OCI-LY3 (cell line): Measurements from ENCODE around the gene SHCBP1L.

Source experiments
- H2AFZ ChIP-seq: fragments of 200-600, 300-600 bp; shearing (Covaris generic); 2 replicates; pipeline ENCODE4 v1.6.0; 2014; ENCODE audit warnings: antibody characterized with exemption, low read depth, low read length
- H3K27ac ChIP-seq: fragments of 200-600, 300-600 bp; sonication (generic); 2 replicates; pipeline ENCODE4 v1.5.1; 2014; ENCODE audit warnings: mild to moderate bottlenecking, low read length, moderate library complexity, mixed read lengths
- H3K27me3 ChIP-seq: fragments of 200-600, 300-600 bp; sonication (generic); 2 replicates; pipeline ENCODE4 v1.6.1; 2014; ENCODE audit warnings: low read depth, low read length, mixed read lengths
- H3K36me3 ChIP-seq: fragments of 200-600, 300-600 bp; sonication (generic); replicated peaks from 2 replicates; pipeline ENCODE3; 2014; ENCODE audit warnings: low read depth, low read length, mixed read lengths
- H3K4me1 ChIP-seq: fragments of 300-600, 200-600 bp; sonication (generic); 2 replicates; pipeline ENCODE4 v1.6.1; 2014; ENCODE audit warnings: low read length, mixed read lengths
- H3K4me2 ChIP-seq: fragments of 200-600, 300-600 bp; sonication (generic); 2 replicates; pipeline ENCODE4 v1.6.1; 2014; ENCODE audit warnings: low read length, mixed read lengths
- H3K4me3 ChIP-seq: fragments of 300-600, 200-600 bp; sonication (generic); 2 replicates; pipeline ENCODE4 v1.5.1; 2014; ENCODE audit warnings: antibody characterized with exemption, mild to moderate bottlenecking, low read length, moderate library complexity
- H3K79me2 ChIP-seq: fragments of 300-600, 200-600 bp; shearing (Covaris generic); 2 replicates; pipeline ENCODE4 v1.6.1; 2014; ENCODE audit warnings: mild to moderate bottlenecking, low read length, mixed read lengths
- H3K9ac ChIP-seq: fragments of 300-600, 200-600 bp; shearing (Covaris generic); 2 replicates; pipeline ENCODE4 v1.6.0; 2014; ENCODE audit warnings: mild to moderate bottlenecking, low read length, moderate library complexity
- H3K9me3 ChIP-seq: fragments of 200-600, 300-600 bp; shearing (Covaris generic); 2 replicates; pipeline ENCODE4 v1.6.1; 2014; ENCODE audit warnings: low read length, mixed read lengths; ENCODE audit not compliant: insufficient read depth
- H4K20me1 ChIP-seq: fragments of 200-600, 300-600 bp; sonication (generic); 2 replicates; pipeline ENCODE4 v1.6.1; 2016; ENCODE audit warnings: low read length, mixed read lengths; ENCODE audit not compliant: insufficient read depth
- EZH2phosphoT487 ChIP-seq: fragments of 200-600 bp; shearing (Covaris generic); IDR thresholded peaks from 2 replicates; pipeline ENCODE4 v1.6.1; 2018; ENCODE audit warnings: antibody characterized with exemption, mixed run types, low read depth
- TF ChIP-seq, protein P1 (sequence below): fragments of 200-600, 300-600 bp; sonication (generic); IDR thresholded peaks from 2 replicates; pipeline ENCODE4 v1.5.1; 2014; ENCODE audit warnings: antibody characterized with exemption, low read length, low read depth

Gene SHCBP1L

GRCh38 chr1:182971219-182971618 is 18.3 kb upstream of the SHCBP1L start:
- Histone ChIP-seq H3K4me3 (no peak overlapping the region), H3K36me3 (no peaks in the 10 kb centered on the region), H3K27me3 (peaks cover 24% of the 10 kb centered on the region), H3K9ac (no peak overlapping the region), H3K27ac (no peak overlapping the region), H3K79me2 (no peaks in the 10 kb centered on the region), H3K9me3 (no peaks in the 10 kb centered on the region), H4K20me1 (no peaks in the 10 kb centered on the region), H3K4me1 (no peaks in the 10 kb centered on the region), H2AFZ (no peak overlapping the region), H3K4me2 (no peak overlapping the region)
- TF ChIP-seq, protein P1, sequence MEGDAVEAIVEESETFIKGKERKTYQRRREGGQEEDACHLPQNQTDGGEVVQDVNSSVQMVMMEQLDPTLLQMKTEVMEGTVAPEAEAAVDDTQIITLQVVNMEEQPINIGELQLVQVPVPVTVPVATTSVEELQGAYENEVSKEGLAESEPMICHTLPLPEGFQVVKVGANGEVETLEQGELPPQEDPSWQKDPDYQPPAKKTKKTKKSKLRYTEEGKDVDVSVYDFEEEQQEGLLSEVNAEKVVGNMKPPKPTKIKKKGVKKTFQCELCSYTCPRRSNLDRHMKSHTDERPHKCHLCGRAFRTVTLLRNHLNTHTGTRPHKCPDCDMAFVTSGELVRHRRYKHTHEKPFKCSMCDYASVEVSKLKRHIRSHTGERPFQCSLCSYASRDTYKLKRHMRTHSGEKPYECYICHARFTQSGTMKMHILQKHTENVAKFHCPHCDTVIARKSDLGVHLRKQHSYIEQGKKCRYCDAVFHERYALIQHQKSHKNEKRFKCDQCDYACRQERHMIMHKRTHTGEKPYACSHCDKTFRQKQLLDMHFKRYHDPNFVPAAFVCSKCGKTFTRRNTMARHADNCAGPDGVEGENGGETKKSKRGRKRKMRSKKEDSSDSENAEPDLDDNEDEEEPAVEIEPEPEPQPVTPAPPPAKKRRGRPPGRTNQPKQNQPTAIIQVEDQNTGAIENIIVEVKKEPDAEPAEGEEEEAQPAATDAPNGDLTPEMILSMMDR = no peak
- TF ChIP-seq EZH2phosphoT487 = no peak

DNA sequence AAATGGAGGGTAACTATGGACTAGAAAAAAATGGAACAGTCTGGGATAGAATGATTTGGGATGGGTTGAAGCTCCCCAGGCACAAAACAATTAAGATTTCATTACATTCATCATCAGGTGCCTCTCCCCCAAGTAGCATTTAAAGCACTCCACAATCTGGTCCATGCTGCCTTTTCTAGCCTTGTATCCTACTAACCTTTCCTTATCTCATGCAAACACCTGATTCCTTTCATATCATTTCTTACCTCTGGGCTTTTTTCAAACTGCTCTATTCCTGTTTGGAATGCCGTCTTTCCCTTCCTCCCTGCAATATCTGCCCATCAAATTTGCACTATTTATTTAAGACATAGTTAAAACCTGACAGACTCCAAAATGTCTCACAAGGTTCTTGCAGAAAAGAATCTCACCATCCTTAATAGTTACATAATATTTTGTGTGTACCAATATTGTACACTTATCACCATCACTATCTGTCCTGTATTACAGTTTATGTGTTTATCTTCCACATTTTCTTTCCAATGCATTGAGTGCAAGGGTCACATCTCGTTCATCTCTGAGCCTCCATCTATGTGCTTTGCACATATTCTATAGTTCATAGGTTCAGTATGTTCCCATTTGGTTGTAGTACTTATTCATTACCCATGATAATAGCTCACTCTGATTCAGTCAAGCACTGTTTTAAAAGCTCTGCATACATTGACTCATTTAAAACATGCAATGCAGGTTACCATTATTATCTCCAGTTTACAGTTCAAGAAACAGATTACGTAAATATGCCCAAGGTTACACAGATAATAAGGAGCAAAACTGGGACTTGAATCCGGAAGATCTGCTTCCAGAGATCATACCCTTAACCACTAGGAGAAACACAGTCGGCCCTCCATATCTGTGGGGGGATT is 16.1 kb upstream of the SHCBP1L start:
- Histone ChIP-seq H3K4me1 (no peaks in the 10 kb centered on the region), H3K27me3 (peaks cover 30% of the 10 kb centered on the region), H3K4me3 (no peak overlapping the region), H3K36me3 (no peaks in the 10 kb centered on the region), H2AFZ (no peak overlapping the region), H3K4me2 (no peak overlapping the region), H3K79me2 (no peaks in the 10 kb centered on the region), H3K27ac (no peak overlapping the region), H3K9ac (no peak overlapping the region), H3K9me3 (no peaks in the 10 kb centered on the region), H4K20me1 (no peaks in the 10 kb centered on the region)
- TF ChIP-seq, protein P1 = no peak
- no peak for TF ChIP-seq EZH2phosphoT487

GRCh38 chr1:182968151-182968741 is 15.3 kb upstream of the SHCBP1L start:
- no peak overlapping the region for H3K4me3 ChIP-seq
- H2AFZ ChIP-seq = no peak overlapping the region
- no peaks in the 10 kb centered on the region for H3K79me2 ChIP-seq
- H3K4me1 ChIP-seq = no peaks in the 10 kb centered on the region
- peaks cover 30% of the 10 kb centered on the region for H3K27me3 ChIP-seq
- H3K36me3 ChIP-seq = no peaks in the 10 kb centered on the region
- no peak overlapping the region for H3K27ac ChIP-seq
- no peak overlapping the region for H3K4me2 ChIP-seq
- TF ChIP-seq, protein P1 = no peak
- no peak for TF ChIP-seq EZH2phosphoT487
- H3K9ac ChIP-seq = no peak overlapping the region
- no peaks in the 10 kb centered on the region for H3K9me3 ChIP-seq
- H4K20me1 ChIP-seq = no peaks in the 10 kb centered on the region

DNA sequence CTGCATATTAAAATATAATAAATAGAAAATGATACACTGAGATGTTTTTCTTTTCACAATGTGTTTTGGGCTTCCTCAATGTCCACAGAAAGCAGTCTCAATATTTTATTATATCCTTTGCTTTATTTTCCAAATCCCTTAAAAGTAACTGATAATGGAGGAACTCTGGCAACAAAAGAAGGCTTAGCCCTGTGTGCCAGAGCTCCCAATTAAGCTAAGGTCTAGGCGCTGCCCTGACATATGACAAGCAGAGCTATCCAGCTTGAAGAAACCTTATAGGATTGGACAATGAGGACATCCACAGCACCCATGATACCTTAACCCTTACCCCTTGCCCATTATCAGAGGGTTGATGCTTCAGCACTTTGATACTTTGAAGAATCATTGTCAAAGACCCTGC is 12.9 kb upstream of the SHCBP1L start:
- Histone ChIP-seq H3K4me1 (peaks cover 5% of the 10 kb centered on the region), H3K9me3 (no peaks in the 10 kb centered on the region), H3K27me3 (peaks cover 29% of the 10 kb centered on the region), H3K79me2 (no peaks in the 10 kb centered on the region), H3K4me3 (no peak overlapping the region), H2AFZ (no peak overlapping the region), H3K9ac (no peak overlapping the region), H3K36me3 (no peaks in the 10 kb centered on the region), H3K4me2 (no peak overlapping the region), H3K27ac (no peak overlapping the region), H4K20me1 (no peaks in the 10 kb centered on the region)
- no peak for TF ChIP-seq EZH2phosphoT487
- TF ChIP-seq, protein P1 = no peak
